GM19099 (cell line): ENCODE results near the gene TPR.

Experiments used
- POLR2A ChIP-seq: IDR thresholded peaks from 3 replicates; pipeline ENCODE4 v1.6.1; 2011; ENCODE audit warnings: low read depth; ENCODE audit not compliant: insufficient read length; ENCODE audit errors: extremely low read depth

TPR gene

GRCh38 chr1:186330758-186331157 is 44.3 kb downstream of the TPR start:
- no peak for TF ChIP-seq POLR2A

GRCh38 chr1:186327331-186327730 is 47.7 kb downstream of the TPR start:
- TF ChIP-seq POLR2A: no peak

- TF ChIP-seq POLR2A: no peak
Observed at GRCh38 chr1:186326009-186326408, 49.0 kb downstream of the TPR start.

GRCh38 chr1:186325239-186325638 is 49.8 kb downstream of the TPR start:
- no peak for TF ChIP-seq POLR2A

GRCh38 chr1:186323865-186324264 is 51.2 kb downstream of the TPR start:
- no peak for TF ChIP-seq POLR2A

GRCh38 chr1:186315570-186315969 is 59.5 kb downstream of the TPR start:
- TF ChIP-seq POLR2A: no peak

- no peak for TF ChIP-seq POLR2A
Observed at GRCh38 chr1:186311375-186312051, 63.5 kb downstream of the TPR start.

GRCh38 chr1:186310307-186310706 is 64.7 kb downstream of the TPR start:
- no peak for TF ChIP-seq POLR2A

GRCh38 chr1:186308264-186309060 is 66.6 kb downstream of the TPR start:
- no peak for TF ChIP-seq POLR2A

- no peak for TF ChIP-seq POLR2A
Observed at GRCh38 chr1:186307445-186307844, 67.6 kb downstream of the TPR start.

GRCh38 chr1:186306533-186306932 is 68.5 kb downstream of the TPR start:
- TF ChIP-seq POLR2A: no peak

- TF ChIP-seq POLR2A: no peak
Observed at GRCh38 chr1:186304982-186305949, 69.8 kb downstream of the TPR start.

- TF ChIP-seq POLR2A: no peak
Observed at GRCh38 chr1:186303911-186304310, 71.1 kb downstream of the TPR start.

- no peak for TF ChIP-seq POLR2A
Observed at GRCh38 chr1:186302381-186302920, 72.6 kb downstream of the TPR start.

- no peak for TF ChIP-seq POLR2A
Observed at GRCh38 chr1:186301448-186301847, 73.6 kb downstream of the TPR start.
